DMS153 treated with DMSO at 0.1 percent for 48 hours (cell line): ENCODE data around the gene TMTC2.
A peak's percentile ranks its signal among the peaks of the same experiment; 100 is the strongest.

Source experiments
- DNase-seq: peaks from one replicate; lab custom pipeline; 2025; ENCODE audit not compliant: unreplicated experiment; lab: John Stamatoyannopoulos, UW

The TMTC2 gene

GRCh38 chr12:82686168-82687020 lies at the start of gene TMTC2:
Gene TMTC2, plus strand, starts transcription at chr12:82686906.
- peak; percentile 74 for DNase-seq

GRCh38 chr12:82638324-82638723 lies 48.4 kb upstream of the TMTC2 start:
- no peak for DNase-seq

DNA sequence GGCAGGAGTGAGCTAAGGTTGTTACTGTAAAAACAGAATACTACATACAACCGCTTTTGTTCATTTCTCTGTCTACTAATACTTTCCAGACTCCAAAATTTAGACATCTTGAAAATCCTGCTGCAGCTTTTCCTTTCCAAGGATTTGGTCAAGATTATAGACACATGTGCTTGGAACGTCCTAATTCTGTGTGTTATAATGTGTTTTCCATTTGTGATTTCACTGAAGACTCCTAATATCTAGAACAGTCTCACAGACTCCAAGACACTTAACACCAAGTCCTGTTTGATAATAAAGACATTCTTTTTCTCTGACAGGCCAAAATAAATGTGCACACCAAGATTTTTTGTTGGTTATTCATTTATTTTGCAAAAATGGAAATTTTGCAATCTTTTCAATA lies 41.8 kb upstream of the TMTC2 start:
- no peak for DNase-seq

- DNase-seq: no peak
These were observed 41.3 kb upstream of the TMTC2 start for GRCh38 chr12:82645414-82645813.

DNA sequence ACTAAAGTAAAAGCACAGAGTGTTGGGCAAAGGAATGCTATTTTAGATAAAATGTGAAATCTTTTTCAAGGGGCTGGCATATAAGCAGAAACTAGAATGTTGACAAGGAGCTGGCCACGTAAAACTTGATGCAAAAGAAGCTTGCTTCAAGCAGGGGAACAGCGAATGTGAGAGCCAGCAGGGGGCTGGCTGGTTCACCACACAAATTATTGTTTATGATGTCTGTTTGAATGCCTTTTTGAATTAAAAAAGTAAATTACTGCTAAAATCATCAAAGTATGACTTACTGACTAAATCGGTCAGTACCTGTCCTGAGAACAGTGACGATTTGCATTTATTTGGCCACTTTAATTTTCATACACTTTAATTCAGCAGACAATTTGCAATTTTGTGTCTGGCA lies 38.9 kb upstream of the TMTC2 start:
- DNase-seq: no peak

DNA sequence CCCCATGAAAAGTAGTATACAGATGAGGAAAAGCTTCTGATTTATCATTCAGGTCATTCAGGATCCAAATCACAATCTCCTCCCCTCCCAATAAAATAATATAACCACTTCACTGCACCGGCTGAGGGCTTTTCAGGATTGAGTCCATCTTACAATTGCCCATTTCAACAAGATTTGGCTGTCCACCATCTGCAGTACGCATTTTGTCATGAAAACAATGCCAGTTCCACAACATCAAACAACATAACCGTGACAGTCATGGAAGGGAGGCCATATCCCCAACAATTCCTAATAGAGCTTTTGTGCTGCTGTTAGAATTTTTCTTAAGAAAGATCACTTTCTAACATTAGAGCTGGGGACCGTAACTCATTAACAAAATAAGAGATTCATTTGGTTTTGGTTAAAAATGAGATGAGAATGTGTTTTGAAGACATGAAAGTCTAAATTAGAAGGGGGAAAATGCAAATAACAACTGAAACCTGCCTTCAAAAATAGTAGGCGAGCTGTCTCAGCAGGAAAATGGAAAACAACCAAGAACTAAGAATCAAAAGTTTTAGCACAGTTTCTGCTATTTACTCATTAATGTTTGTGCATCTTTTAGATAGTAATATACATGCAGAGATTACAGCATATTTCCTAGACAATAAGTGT lies 38.3 kb upstream of the TMTC2 start:
- no peak for DNase-seq

DNA sequence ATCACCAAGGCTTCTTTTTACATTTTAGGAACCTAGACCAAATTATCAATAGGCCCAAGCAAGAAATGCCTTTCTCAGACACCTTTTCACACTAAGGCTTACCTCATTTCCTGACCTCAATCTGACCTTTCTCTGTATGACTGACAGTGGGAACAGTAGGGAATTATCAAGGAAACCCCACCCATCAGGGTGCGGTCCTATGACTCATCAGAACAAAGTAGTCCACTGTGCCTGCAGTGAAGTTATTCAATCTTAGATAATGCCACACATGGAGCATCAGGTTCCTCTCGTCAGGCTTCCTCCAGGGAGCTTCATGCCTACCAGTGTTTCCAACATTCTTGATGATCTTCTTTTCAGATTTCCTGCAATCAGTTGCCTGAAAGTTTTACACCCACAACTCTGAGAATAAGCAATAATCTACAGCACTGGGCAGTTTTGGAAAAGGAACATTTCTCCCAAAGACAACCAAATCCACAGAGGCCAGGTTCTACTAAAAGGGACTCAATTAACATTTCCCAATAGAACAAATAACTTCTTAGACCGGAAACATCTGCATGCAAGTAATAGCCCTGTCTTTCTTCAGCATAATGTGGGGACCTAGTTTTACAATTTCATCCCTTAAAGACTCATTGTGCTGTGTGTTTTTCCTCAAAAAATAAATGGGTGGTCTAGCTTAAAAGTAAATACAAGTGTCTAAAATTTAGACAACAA lies 35.9 kb upstream of the TMTC2 start:
- DNase-seq: no peak

- DNase-seq: no peak
These were observed 35.2 kb upstream of the TMTC2 start for GRCh38 chr12:82651489-82651888.

GRCh38 chr12:82652071-82652470 lies 34.6 kb upstream of the TMTC2 start:
- no peak for DNase-seq

- DNase-seq: no peak
These were observed 31.0 kb upstream of the TMTC2 start for GRCh38 chr12:82655751-82656150.

DNA sequence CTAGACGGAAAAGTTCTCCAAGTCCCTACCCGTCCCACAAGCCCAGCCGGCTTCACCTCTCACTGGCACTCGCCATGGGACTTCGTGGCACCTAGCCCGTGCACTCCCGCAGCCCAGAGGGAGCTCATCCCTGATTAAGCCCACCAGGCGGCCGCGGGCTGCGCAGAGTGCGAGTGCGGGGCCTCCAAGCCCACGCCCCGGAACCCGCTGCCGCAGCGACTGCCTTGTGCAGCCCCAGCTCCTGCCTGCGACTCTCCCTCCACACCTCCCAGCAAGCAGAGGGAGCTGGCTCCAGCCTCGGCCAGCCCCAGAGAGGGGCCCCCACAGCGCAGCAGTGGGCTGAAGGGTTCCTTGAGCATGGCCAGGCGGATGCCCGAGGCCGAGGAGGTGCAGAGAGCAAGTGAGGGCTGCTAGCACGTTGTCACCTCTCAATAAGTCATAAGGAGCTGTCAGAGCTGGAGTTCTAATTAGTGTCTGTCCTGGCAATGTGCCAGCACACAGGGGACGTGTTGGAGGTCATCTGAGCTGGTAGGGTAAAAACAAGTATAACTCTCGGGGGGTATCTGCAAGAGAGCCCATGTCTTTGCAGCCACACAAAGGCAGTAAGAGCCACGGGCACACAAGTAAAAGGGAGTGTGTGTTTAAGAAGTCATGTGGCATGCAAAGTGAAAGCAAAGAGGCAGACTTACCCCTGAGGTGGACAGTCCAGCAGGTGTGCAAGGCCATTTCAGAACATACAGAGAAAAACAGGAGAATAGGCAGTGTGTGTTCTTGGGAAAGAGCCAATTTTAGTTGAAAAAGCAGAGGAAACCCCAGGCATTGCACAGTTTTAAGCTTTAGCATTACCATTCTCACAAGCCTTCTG lies 27.1 kb upstream of the TMTC2 start:
- DNase-seq: no peak

GRCh38 chr12:82660541-82661325 lies 26.0 kb upstream of the TMTC2 start:
- DNase-seq: no peak

DNA sequence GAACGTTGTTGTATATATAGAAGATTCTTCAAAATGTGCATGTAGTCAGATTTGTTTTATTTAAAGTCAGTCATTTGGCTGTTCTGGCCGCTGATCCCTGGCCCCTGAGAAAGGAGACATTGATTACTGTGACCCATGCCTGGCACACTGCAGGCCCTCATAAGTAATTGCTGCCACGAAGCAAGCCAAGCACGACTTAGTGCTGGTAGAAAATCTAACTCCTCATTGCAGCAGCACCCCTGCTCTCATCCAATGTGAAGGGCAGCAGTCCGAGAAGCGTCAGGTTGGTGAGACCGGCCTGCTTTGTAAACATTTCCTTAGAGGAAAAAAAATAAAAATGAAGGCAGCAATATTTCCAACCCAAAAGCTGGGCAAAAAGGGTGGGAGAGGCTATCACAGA lies 22.8 kb upstream of the TMTC2 start:
- DNase-seq: no peak

DNA sequence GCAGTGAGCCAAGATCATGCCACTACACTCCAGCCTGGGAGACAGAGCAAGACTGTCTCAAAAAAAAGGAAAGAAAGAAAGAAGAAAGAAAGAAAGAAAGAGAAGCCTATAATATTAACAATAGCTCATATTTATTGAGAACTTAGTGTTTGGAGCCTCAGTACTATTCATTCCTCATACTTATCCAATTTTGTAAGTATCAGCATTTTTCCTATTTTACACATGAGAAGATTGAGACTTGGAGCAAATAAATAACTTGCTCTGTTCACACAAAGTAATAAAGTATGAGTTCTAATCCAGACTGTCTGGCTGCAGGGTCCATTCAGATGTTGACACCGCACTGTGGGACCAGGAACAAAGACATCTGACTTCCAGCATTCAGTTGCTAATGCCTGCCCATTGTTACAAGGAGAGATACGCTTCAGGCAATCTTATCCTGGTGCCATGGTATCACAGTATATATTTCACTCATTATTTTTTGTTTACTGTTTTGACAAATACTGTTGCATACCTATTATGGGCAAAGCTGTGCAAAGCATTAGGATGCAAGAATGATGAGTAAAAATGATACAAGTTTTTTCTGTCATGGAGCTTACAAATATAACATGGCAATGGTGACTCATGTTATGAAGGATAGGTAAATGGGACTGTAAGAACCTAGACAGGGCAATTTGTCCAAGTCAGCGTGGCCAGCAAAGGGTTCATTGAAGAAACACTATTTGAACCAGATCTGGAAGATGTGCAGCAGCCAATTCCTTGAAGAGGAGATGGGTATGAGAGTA lies 21.4 kb upstream of the TMTC2 start:
- no peak for DNase-seq

DNA sequence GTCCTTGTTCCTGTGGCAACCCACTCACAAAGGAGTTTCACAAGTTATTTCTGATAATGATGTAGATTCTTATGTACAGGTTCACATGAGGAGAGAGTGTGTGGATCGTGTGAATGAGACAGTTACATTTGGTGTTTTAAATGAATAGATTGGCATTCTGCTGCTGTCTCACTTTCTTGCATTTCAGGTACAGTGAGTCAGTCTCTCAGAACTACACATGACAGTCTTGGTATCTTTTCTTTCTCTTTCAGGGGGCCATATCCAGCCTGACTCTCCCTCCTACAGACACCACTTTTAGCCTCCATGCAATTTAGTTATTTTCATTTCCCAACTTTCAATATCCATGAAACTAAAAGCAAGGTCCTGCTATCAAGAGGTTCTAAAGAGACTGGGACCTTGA lies 19.9 kb upstream of the TMTC2 start:
- no peak for DNase-seq

- no peak for DNase-seq
These were observed 15.0 kb upstream of the TMTC2 start for GRCh38 chr12:82671673-82672195.

- no peak for DNase-seq
These were observed 13.8 kb upstream of the TMTC2 start for GRCh38 chr12:82672811-82673495.

- no peak for DNase-seq
These were observed 13.0 kb upstream of the TMTC2 start for GRCh38 chr12:82673698-82674097.

DNA sequence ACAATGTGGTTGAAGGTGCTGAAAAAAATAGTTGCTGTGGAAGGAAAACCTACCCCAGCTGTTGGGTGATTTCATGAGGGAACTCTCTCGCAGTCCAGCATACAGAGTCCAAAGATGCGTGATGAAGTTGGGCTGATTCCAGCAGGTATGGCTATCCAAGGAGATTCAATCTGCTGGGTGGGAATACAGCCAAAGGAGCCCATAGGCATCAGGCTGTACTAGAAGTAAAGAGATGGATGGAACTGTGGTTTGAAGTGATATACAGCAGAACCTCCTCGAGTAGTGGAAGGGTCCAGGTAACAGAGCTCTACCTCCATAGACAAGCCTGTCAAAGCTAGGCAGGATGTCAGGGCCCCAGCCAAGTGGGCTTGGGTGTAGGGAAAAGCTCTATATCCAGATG lies 11.5 kb upstream of the TMTC2 start:
- DNase-seq: no peak
